Measurements from ENCODE around the gene TACC2.

TACC2 gene

DNA sequence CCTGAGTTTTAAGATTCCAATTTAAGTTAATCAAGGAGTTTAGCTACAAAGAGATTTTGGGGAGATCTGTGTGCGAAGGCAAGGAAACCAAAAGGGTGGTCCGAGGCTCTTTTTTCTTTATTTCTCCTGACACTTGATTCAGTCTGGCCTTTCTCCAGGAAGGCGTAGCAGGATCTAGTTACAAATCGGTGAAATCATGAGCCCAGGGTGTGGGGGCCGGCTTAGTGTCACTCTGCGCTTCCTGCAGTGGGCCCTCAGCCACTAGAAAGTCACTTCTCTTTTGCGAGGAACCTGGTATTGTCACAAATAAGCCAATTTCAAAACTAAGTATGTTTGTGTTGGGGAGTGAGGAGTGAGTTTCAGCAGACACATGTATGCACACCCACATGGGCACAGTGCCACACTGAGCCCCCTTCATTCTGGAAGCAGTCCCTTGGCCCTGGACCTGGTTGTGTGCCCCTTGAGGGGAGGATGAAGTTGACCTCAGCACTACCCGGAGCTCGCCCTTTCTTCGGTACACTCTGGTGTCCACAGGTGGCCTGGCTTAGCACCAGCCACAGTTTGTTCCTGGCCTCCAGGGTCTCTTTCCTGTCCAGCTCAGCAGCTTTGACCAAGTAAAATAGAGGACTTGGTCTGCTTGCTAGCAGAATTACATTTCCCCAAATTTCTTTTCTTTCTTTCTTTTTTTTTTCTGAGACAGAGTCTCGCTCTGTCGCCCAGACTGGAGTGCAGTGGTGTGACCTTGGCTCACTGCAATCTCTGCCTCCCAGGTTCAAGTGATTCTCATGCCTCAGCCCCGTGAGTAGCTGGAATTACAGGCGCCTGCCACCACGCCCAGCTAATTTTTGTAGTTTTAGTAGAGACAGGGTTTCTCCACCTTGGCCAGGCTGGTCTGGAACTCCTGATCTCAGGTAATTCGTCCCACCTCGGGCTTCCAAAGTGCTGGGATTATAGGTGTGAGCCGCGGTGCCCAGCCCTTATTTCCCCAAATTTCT is 198.2 kb downstream of the TACC2 start:
- H3K9ac ChIP-seq (ENCODE audit: low read length): no peak overlapping the region
- no peak overlapping the region for H3K4me3 ChIP-seq (ENCODE audit: low read depth in 1 of 2, low read length in 2 of 2)
- no peaks in the 10 kb centered on the region for H3K36me3 ChIP-seq (ENCODE audit: insufficient read depth, low read length)
- peaks cover 59% of the 10 kb centered on the region for H3K4me1 ChIP-seq (ENCODE audit: insufficient read depth, low read length)
- no peaks in the 10 kb centered on the region for H3K9me3 ChIP-seq (ENCODE audit: low read length)
- no peaks in the 10 kb centered on the region for H3K27me3 ChIP-seq (ENCODE audit: control insufficient read depth in 1 of 2, insufficient read depth in 2 of 2, low read length in 2 of 2)
- H3K27ac ChIP-seq (ENCODE audit: low read depth, low read length): no peak overlapping the region

DNA sequence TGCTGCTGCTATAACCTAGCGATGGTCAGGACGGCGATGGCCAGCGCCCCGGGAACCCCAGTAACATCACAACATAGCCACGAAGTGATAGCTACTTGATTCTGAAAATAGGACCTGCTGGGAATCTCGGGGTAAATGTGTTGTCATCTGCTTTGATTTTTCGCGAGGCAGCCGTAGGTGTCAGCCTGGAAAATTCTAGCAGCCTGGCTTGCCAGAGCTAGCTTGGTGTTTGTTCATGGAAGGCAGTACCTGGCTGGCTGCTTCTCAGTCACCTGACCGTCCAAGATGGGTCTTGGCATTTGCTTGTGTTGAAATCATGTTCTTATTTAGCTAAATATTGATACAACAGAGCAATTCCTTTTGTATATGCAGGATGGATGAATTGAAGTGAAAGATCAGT is 199.7 kb downstream of the TACC2 start:
- Histone ChIP-seq H3K36me3 (ENCODE audit: insufficient read depth, low read length) (no peaks in the 10 kb centered on the region), H3K27ac (ENCODE audit: low read depth, low read length) (no peak overlapping the region), H3K9ac (ENCODE audit: low read length) (peak overlapping the region; percentile 31), H3K4me3 (ENCODE audit: low read depth in 1 of 2, low read length in 2 of 2) (no peak overlapping the region), H3K4me1 (ENCODE audit: insufficient read depth, low read length) (peaks cover 48% of the 10 kb centered on the region), H3K27me3 (ENCODE audit: control insufficient read depth in 1 of 2, insufficient read depth in 2 of 2, low read length in 2 of 2) (no peaks in the 10 kb centered on the region), H3K9me3 (ENCODE audit: low read length) (no peaks in the 10 kb centered on the region)

DNA sequence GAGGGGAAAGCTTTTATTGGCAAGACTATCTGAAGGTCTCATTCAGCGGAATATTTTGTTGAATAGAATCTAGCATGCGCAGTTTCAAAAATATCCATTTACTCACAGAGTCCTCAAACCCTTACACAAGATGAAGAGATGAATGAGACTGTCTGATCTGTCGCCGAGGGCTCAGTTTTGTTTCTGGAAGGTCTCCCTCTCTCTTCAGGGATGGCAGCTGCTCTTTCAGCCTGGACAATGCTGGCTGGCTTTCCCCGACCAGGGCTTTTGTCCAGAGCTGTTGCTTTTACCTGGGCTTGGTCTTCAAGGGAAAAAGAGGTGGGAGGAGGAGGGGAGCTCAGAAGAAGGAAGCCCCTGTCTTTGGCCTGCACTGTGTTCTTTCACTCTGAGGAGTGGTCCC is 200.2 kb downstream of the TACC2 start:
- H3K27ac ChIP-seq (ENCODE audit: low read depth, low read length): no peak overlapping the region
- no peak overlapping the region for H3K4me3 ChIP-seq (ENCODE audit: low read depth in 1 of 2, low read length in 2 of 2)
- H3K9ac ChIP-seq (ENCODE audit: low read length): peak overlapping the region; percentile 31
- no peaks in the 10 kb centered on the region for H3K36me3 ChIP-seq (ENCODE audit: insufficient read depth, low read length)
- H3K9me3 ChIP-seq (ENCODE audit: low read length): no peaks in the 10 kb centered on the region
- peaks cover 43% of the 10 kb centered on the region for H3K4me1 ChIP-seq (ENCODE audit: insufficient read depth, low read length)
- H3K27me3 ChIP-seq (ENCODE audit: control insufficient read depth in 1 of 2, insufficient read depth in 2 of 2, low read length in 2 of 2): no peaks in the 10 kb centered on the region

- Histone ChIP-seq H3K4me3 (ENCODE audit: low read depth in 1 of 2, low read length in 2 of 2) (peak overlapping the region in 1 of 2 donors; percentile 1), H3K27ac (ENCODE audit: low read depth, low read length) (peak overlapping the region; percentile 43), H3K9ac (ENCODE audit: low read length) (no peak overlapping the region), H3K4me1 (ENCODE audit: insufficient read depth, low read length) (peaks cover 43% of the 10 kb centered on the region), H3K27me3 (ENCODE audit: control insufficient read depth in 1 of 2, insufficient read depth in 2 of 2, low read length in 2 of 2) (no peaks in the 10 kb centered on the region), H3K9me3 (ENCODE audit: low read length) (no peaks in the 10 kb centered on the region), H3K36me3 (ENCODE audit: insufficient read depth, low read length) (peaks cover 7% of the 10 kb centered on the region)
Measured at GRCh38 chr10:122190176-122190943, 201.4 kb downstream of the TACC2 start.

DNA sequence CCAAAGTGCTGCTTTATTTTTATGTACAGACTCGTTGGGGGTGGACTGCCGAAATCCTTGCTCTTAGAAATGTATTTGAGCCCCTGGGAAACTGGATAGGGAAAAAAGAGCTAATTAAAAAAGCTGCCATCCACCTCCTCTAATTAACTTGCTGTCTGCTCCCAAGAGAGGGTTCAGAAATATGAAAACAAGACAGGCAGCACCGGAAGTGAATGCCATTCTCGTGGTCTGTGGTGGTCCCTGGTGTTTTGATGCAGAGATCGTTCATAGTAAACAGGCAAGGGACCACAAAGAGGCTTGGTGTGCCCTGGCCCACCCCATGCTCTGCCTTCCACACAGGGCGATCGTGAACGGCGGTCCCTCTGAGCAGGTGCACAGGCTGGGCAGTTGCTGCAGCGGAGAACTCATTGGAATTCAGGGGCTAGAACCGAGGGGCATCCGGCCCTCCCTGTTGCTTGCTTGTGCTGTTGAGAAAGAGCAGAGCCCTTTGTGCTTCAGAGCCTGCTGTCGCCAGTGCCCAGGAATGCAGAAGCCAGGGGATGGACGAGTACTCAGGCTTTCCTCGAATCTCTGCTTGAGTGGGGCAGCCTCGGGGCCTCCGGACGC is 203.1 kb downstream of the TACC2 start:
- H3K4me3 ChIP-seq (ENCODE audit: low read depth in 1 of 2, low read length in 2 of 2): no peak overlapping the region
- peaks cover 41% of the 10 kb centered on the region for H3K4me1 ChIP-seq (ENCODE audit: insufficient read depth, low read length)
- H3K9me3 ChIP-seq (ENCODE audit: low read length): no peaks in the 10 kb centered on the region
- H3K27me3 ChIP-seq (ENCODE audit: control insufficient read depth in 1 of 2, insufficient read depth in 2 of 2, low read length in 2 of 2): no peaks in the 10 kb centered on the region
- H3K27ac ChIP-seq (ENCODE audit: low read depth, low read length): peak overlapping the region; percentile 84
- H3K9ac ChIP-seq (ENCODE audit: low read length): no peak overlapping the region
- H3K36me3 ChIP-seq (ENCODE audit: insufficient read depth, low read length): peaks cover 16% of the 10 kb centered on the region

- Histone ChIP-seq H3K36me3 (ENCODE audit: insufficient read depth, low read length) (peaks cover 19% of the 10 kb centered on the region), H3K27ac (ENCODE audit: low read depth, low read length) (no peak overlapping the region), H3K9me3 (ENCODE audit: low read length) (no peaks in the 10 kb centered on the region), H3K27me3 (ENCODE audit: control insufficient read depth in 1 of 2, insufficient read depth in 2 of 2, low read length in 2 of 2) (no peaks in the 10 kb centered on the region), H3K9ac (ENCODE audit: low read length) (no peak overlapping the region), H3K4me3 (ENCODE audit: low read depth in 1 of 2, low read length in 2 of 2) (no peak overlapping the region), H3K4me1 (ENCODE audit: insufficient read depth, low read length) (peaks cover 30% of the 10 kb centered on the region)
Measured at GRCh38 chr10:122194251-122194650, 205.3 kb downstream of the TACC2 start.

- Histone ChIP-seq H3K4me1 (ENCODE audit: insufficient read depth, low read length) (peaks cover 12% of the 10 kb centered on the region), H3K9me3 (ENCODE audit: low read length) (no peaks in the 10 kb centered on the region), H3K9ac (ENCODE audit: low read length) (no peak overlapping the region), H3K4me3 (ENCODE audit: low read depth in 1 of 2, low read length in 2 of 2) (no peak overlapping the region), H3K36me3 (ENCODE audit: insufficient read depth, low read length) (peaks cover 27% of the 10 kb centered on the region), H3K27me3 (ENCODE audit: control insufficient read depth in 1 of 2, insufficient read depth in 2 of 2, low read length in 2 of 2) (no peaks in the 10 kb centered on the region), H3K27ac (ENCODE audit: low read depth, low read length) (no peak overlapping the region)
Measured at GRCh38 chr10:122196218-122196617, 207.3 kb downstream of the TACC2 start.

DNA sequence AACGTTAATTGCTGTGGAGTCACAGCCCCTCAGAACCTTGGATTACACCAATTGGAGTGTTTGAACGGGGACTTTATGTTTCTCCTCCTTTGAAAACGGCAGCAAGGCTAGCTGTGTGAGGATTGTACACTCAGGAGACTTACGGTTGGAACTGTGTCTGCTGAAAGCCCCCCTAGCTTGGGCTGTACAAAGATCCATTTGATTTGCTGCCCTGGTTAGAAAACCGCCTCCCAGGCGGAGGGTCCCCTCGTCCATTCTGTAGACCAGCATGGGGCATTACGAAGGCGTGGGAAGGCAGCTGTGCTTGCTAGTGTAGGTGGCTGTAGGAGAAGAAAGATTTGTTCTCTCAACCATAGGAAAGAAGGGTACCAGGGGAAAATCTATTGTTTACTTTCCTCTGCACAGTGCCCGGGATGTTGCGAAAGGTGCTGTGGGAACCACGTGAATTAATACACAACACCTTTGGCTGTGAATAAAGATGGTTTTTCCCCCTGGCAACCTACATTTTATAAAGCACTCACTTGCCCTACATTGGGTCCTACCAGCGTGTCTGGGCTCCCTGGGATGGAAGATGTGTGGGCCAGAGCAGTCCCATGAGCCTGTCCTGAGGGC is 208.8 kb downstream of the TACC2 start:
- no peaks in the 10 kb centered on the region for H3K27me3 ChIP-seq (ENCODE audit: control insufficient read depth in 1 of 2, insufficient read depth in 2 of 2, low read length in 2 of 2)
- no peaks in the 10 kb centered on the region for H3K9me3 ChIP-seq (ENCODE audit: low read length)
- no peak overlapping the region for H3K9ac ChIP-seq (ENCODE audit: low read length)
- H3K4me1 ChIP-seq (ENCODE audit: insufficient read depth, low read length): peaks cover under 1% of the 10 kb centered on the region
- no peak overlapping the region for H3K4me3 ChIP-seq (ENCODE audit: low read depth in 1 of 2, low read length in 2 of 2)
- no peak overlapping the region for H3K27ac ChIP-seq (ENCODE audit: low read depth, low read length)
- peaks cover 33% of the 10 kb centered on the region for H3K36me3 ChIP-seq (ENCODE audit: insufficient read depth, low read length)

DNA sequence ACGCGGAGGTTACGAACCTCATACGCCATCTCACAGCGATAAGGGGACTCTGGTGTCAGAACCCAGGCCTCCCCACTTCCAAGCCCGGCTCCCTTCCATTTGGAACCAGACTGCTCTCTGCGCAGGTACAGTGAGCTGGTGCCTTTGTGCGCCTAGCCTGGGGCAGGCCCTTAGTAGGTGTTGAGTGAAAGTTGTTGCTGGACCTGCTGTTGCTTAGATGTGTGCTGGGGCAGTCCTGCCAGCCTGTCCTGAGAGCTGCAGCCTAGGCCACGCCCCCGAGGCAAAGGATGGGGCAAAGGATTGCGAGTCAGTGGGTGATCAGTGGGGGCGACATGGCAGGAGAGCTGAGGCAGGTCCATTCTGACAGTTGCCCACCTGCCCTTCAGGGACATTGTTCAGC is 209.7 kb downstream of the TACC2 start:
- H3K9me3 ChIP-seq (ENCODE audit: low read length): no peaks in the 10 kb centered on the region
- no peak overlapping the region for H3K9ac ChIP-seq (ENCODE audit: low read length)
- no peaks in the 10 kb centered on the region for H3K4me1 ChIP-seq (ENCODE audit: insufficient read depth, low read length)
- no peaks in the 10 kb centered on the region for H3K27me3 ChIP-seq (ENCODE audit: control insufficient read depth in 1 of 2, insufficient read depth in 2 of 2, low read length in 2 of 2)
- no peak overlapping the region for H3K27ac ChIP-seq (ENCODE audit: low read depth, low read length)
- no peak overlapping the region for H3K4me3 ChIP-seq (ENCODE audit: low read depth in 1 of 2, low read length in 2 of 2)
- H3K36me3 ChIP-seq (ENCODE audit: insufficient read depth, low read length): peaks cover 33% of the 10 kb centered on the region

- Histone ChIP-seq H3K36me3 (ENCODE audit: insufficient read depth, low read length) (peaks cover 33% of the 10 kb centered on the region), H3K27ac (ENCODE audit: low read depth, low read length) (no peak overlapping the region), H3K27me3 (ENCODE audit: control insufficient read depth in 1 of 2, insufficient read depth in 2 of 2, low read length in 2 of 2) (no peaks in the 10 kb centered on the region), H3K9me3 (ENCODE audit: low read length) (no peaks in the 10 kb centered on the region), H3K9ac (ENCODE audit: low read length) (no peak overlapping the region), H3K4me1 (ENCODE audit: insufficient read depth, low read length) (no peaks in the 10 kb centered on the region), H3K4me3 (ENCODE audit: low read depth in 1 of 2, low read length in 2 of 2) (no peak overlapping the region)
Measured at GRCh38 chr10:122199070-122199469, 210.1 kb downstream of the TACC2 start.

DNA sequence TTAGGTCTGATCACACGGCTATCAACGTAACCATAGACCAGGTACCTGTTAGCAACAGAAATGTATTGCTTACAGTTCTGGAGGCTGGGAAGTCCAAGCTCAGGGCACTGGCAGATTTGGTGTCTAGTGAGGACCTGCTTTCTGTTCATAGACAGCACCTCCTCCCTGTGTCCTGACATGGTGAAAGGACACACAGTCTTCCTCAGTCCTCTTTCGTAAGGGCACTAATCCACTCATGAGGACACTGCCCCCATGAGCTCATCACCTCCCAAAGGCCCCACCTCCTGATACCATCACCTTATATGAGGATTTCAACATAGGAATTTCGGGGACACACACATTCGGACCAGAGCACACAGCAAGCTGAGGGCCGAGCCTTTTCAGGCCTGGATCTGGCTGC is 210.7 kb downstream of the TACC2 start:
- Histone ChIP-seq H3K4me1 (ENCODE audit: insufficient read depth, low read length) (no peaks in the 10 kb centered on the region), H3K27me3 (ENCODE audit: control insufficient read depth in 1 of 2, insufficient read depth in 2 of 2, low read length in 2 of 2) (no peaks in the 10 kb centered on the region), H3K27ac (ENCODE audit: low read depth, low read length) (no peak overlapping the region), H3K9me3 (ENCODE audit: low read length) (no peaks in the 10 kb centered on the region), H3K4me3 (ENCODE audit: low read depth in 1 of 2, low read length in 2 of 2) (no peak overlapping the region), H3K9ac (ENCODE audit: low read length) (no peak overlapping the region), H3K36me3 (ENCODE audit: insufficient read depth, low read length) (peaks cover 32% of the 10 kb centered on the region)
